ENCODE results near the gene FSTL4. TPM values are rescaled to one million over a fixed set of nuclear protein-coding genes. Genes with fewer than 3 reads are reported as not detected.

The FSTL4 gene
- total RNA-seq, 1 donor from 2014 or later, result not detected

- TF ChIP-seq CTCF (IDR thresholded peaks at IDR 0.05; ENCODE audit: borderline replicate concordance), result no peak
- no peak overlapping the region for H3K4me3 ChIP-seq
- peaks cover 22% of the 10 kb centered on the region for H3K9me3 ChIP-seq (replicated peaks)
- no peak for DNase-seq
- H3K4me1 ChIP-seq, result no peaks in the 10 kb centered on the region
- intact Hi-C loops (cut with micrococcal nuclease), result no loop called here
- H3K27me3 ChIP-seq (ENCODE audit: low read depth), result peaks cover 19% of the 10 kb centered on the region
- no peaks in the 10 kb centered on the region for H3K36me3 ChIP-seq
- no peak overlapping the region for H3K27ac ChIP-seq (replicated peaks)
These were observed 234.6 kb downstream of the FSTL4 start for GRCh38 chr5:133377736-133378135.

- intact Hi-C loops (cut with micrococcal nuclease), result no loop called here
- Histone ChIP-seq H3K27me3 (ENCODE audit: low read depth) (peaks cover 14% of the 10 kb centered on the region), H3K27ac (replicated peaks) (no peak overlapping the region), H3K4me1 (no peaks in the 10 kb centered on the region), H3K36me3 (no peaks in the 10 kb centered on the region), H3K9me3 (replicated peaks) (peaks cover 22% of the 10 kb centered on the region), H3K4me3 (no peak overlapping the region)
- no peak for DNase-seq
- TF ChIP-seq CTCF (IDR thresholded peaks at IDR 0.05; ENCODE audit: borderline replicate concordance), result no peak
These were observed 235.4 kb downstream of the FSTL4 start for GRCh38 chr5:133376986-133377385.

GRCh38 chr5:133373121-133373870 lies 239.0 kb downstream of the FSTL4 start:
- no peak for TF ChIP-seq CTCF (IDR thresholded peaks at IDR 0.05; ENCODE audit: borderline replicate concordance)
- intact Hi-C loops (cut with micrococcal nuclease), result no loop called here
- H3K27ac ChIP-seq (replicated peaks), result no peak overlapping the region
- H3K36me3 ChIP-seq, result no peaks in the 10 kb centered on the region
- H3K27me3 ChIP-seq (ENCODE audit: low read depth), result peaks cover 16% of the 10 kb centered on the region
- H3K4me1 ChIP-seq, result peaks cover 9% of the 10 kb centered on the region
- no peak for DNase-seq
- H3K4me3 ChIP-seq, result no peak overlapping the region
- peaks cover 17% of the 10 kb centered on the region for H3K9me3 ChIP-seq (replicated peaks)

- Histone ChIP-seq H3K4me3 (no peak overlapping the region), H3K27me3 (ENCODE audit: low read depth) (peaks cover 22% of the 10 kb centered on the region), H3K36me3 (no peaks in the 10 kb centered on the region), H3K4me1 (peaks cover 11% of the 10 kb centered on the region), H3K27ac (replicated peaks) (no peak overlapping the region), H3K9me3 (replicated peaks) (peaks cover 8% of the 10 kb centered on the region)
- intact Hi-C loops (cut with micrococcal nuclease), result no loop called here
- TF ChIP-seq CTCF (IDR thresholded peaks at IDR 0.05; ENCODE audit: borderline replicate concordance), result no peak
- DNase-seq, result no peak
These were observed 239.9 kb downstream of the FSTL4 start for GRCh38 chr5:133372293-133372937.

- intact Hi-C loops (cut with micrococcal nuclease), result no loop called here
- Histone ChIP-seq H3K27me3 (ENCODE audit: low read depth) (peaks cover 26% of the 10 kb centered on the region), H3K9me3 (replicated peaks) (no peaks in the 10 kb centered on the region), H3K36me3 (no peaks in the 10 kb centered on the region), H3K27ac (replicated peaks) (no peak overlapping the region), H3K4me3 (no peak overlapping the region), H3K4me1 (peaks cover 11% of the 10 kb centered on the region)
- no peak for TF ChIP-seq CTCF (IDR thresholded peaks at IDR 0.05; ENCODE audit: borderline replicate concordance)
- DNase-seq, result no peak
These were observed 240.8 kb downstream of the FSTL4 start for GRCh38 chr5:133371371-133372155.
